GM15510 (cell line): ENCODE measurements around the gene TBC1D8.

Experiments used
- POLR2A ChIP-seq: IDR thresholded peaks from 3 replicates; pipeline ENCODE4 v1.6.1; 2011; ENCODE audit warnings: borderline replicate concordance; ENCODE audit not compliant: insufficient read length; ENCODE audit errors: extremely low read depth

Gene TBC1D8

GRCh38 chr2:101041413-101041812 is 109.8 kb downstream of the TBC1D8 start:
- TF ChIP-seq POLR2A, result no peak

- no peak for TF ChIP-seq POLR2A
These were observed 110.4 kb downstream of the TBC1D8 start for GRCh38 chr2:101040761-101041160.

DNA sequence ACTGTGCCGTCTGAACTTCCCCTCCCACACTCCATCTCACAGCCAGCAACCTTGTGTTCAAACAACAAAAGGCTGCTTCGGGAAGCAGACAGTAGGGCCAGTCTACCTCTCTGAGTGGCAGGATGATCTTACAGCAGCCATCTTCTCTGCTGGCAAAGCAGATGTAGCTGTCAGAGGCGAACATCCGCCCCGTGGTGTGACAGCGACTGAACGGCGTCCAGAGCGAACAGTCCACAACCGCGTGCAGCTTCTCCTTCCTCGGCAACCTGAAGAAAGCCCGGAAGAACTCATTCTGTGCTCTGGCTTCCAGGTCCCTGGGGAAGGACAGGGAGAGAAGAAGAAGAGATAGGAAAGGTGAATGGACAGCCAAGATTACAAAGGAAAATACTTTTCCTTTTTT is 111.1 kb downstream of the TBC1D8 start:
- TF ChIP-seq POLR2A, result no peak

GRCh38 chr2:101038455-101039255 is 112.5 kb downstream of the TBC1D8 start:
- TF ChIP-seq POLR2A, result no peak

- no peak for TF ChIP-seq POLR2A
These were observed 113.9 kb downstream of the TBC1D8 start for GRCh38 chr2:101037161-101037755.

GRCh38 chr2:101036562-101036961 is 114.6 kb downstream of the TBC1D8 start:
- no peak for TF ChIP-seq POLR2A

GRCh38 chr2:101032084-101032776 is 119.0 kb downstream of the TBC1D8 start:
- no peak for TF ChIP-seq POLR2A

- TF ChIP-seq POLR2A, result no peak
These were observed 120.2 kb downstream of the TBC1D8 start for GRCh38 chr2:101030866-101031554.

- TF ChIP-seq POLR2A, result no peak
These were observed 123.3 kb downstream of the TBC1D8 start for GRCh38 chr2:101027852-101028251.

DNA sequence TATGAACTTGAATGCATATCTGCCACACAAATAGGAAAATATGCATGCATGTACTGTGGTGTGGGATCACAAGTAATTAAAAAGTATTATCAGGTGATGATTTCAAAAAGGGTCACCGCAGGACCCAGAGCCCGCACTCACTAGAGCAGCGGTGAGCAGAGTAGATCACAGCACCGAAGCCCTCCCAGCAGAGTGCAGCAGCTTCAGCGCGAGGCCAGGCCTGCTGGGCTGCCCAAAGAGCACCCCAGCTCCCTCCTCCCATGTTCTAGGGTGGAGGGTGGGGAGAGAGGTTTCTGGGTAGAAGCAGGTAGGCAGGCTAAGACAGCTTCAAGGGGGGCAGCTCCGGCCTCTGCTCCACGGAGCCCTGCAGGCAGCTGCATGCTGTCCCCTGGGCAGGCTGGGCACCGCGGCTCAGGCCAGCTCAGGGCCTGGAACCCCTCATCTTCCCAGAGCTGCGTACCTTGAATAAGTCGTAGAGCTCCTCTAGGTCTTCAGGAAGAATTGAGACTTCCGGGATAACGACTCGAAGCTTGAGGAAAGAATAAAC is 124.2 kb downstream of the TBC1D8 start:
- TF ChIP-seq POLR2A, result no peak

DNA sequence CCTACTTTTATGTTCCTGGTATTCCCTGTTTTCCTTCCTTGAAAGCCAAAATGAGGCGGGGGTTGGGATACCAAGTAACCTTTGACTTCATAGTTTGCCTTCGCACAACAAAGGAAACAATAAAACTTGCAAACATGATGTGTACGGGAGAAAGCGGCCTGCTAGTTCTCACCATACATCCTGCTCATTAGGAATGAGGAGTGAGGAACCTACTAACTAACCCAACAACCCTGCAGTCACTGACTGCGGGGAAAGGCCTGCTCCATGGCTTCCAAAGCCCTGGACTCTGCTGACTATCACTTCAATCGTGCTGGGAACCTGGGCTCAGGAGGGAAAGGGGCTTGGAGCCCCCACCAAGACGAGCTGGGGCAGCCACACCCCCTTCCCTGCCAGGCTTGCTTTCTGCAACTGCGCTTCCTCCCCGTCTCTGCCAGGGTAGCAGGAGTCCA is 124.9 kb downstream of the TBC1D8 start:
- TF ChIP-seq POLR2A, result no peak

DNA sequence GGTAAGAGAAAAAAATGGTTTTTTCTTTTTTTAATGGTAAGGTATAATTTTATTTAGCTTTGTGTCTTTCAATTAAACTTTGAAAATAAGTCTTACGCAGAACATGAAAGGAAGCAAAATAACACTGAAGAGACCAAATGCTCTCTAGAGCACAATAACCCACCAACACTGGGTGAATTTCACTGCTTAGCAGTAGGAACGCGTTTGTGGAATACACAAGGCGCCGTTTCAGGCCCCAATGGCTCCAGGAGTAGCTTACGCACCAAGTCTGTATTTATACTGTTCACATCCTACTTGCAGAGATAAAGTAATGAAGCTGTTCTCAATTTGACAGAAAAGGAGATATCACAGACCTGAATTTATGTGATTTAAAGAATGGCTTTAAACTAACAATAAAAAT is 125.6 kb downstream of the TBC1D8 start:
- TF ChIP-seq POLR2A, result no peak

GRCh38 chr2:101023327-101024107 is 127.7 kb downstream of the TBC1D8 start:
- no peak for TF ChIP-seq POLR2A

GRCh38 chr2:101022221-101022620 is 129.0 kb downstream of the TBC1D8 start:
- TF ChIP-seq POLR2A, result no peak
